SK-N-SH treated with all-trans-retinoic acid at 6 μM for 48 hours (cell line): ENCODE measurements around the gene HGFAC.

Experiments
- ATAC-seq: fragments of 200-7000 bp; cut with Tn5 transposase; 3 replicates; pipeline ENCODE4 v1.9.1; 2020; ENCODE audit warnings: mild to moderate bottlenecking, moderate library complexity
- BACH2 ChIP-seq: fragments of 250-450 bp; sonication (Bioruptor Pico); IDR thresholded peaks from 2 replicates; pipeline ENCODE4 v1.9.0; 2021; ENCODE audit warnings: mild to moderate bottlenecking, borderline replicate concordance
- CSDC2 ChIP-seq: fragments of 250-450 bp; sonication (Bioruptor Pico); IDR thresholded peaks from 2 replicates; pipeline ENCODE4 v1.5.0; 2020; ENCODE audit warnings: mild to moderate bottlenecking, moderate library complexity
- CSRNP3 ChIP-seq: fragments of 250-450 bp; sonication (Bioruptor Pico); IDR thresholded peaks from 2 replicates; pipeline ENCODE4 v1.5.1; 2021; ENCODE audit warnings: mild to moderate bottlenecking, moderate library complexity
- ESRRG ChIP-seq: fragments of 250-450 bp; sonication (Bioruptor Pico); IDR thresholded peaks from 2 replicates; pipeline ENCODE4 v1.6.1; 2021; ENCODE audit warnings: mild to moderate bottlenecking
- GLIS3 ChIP-seq: fragments of 250-450 bp; sonication (Bioruptor Pico); IDR thresholded peaks from 2 replicates; pipeline ENCODE4 v1.5.0; 2020; ENCODE audit warnings: mild to moderate bottlenecking, moderate library complexity
- ISL1 ChIP-seq: fragments of 250-450 bp; sonication (Bioruptor Pico); IDR thresholded peaks from 2 replicates; pipeline ENCODE4 v2.1.2; 2022; ENCODE audit warnings: mild to moderate bottlenecking, moderate library complexity
- OSR1 ChIP-seq: fragments of 250-450 bp; sonication (Bioruptor Pico); IDR thresholded peaks from 2 replicates; pipeline ENCODE4 v1.8.0; 2022; ENCODE audit warnings: moderate library complexity, mild to moderate bottlenecking, inconsistent platforms
- PATZ1 ChIP-seq: fragments of 250-450 bp; sonication (Bioruptor Pico); IDR thresholded peaks from 2 replicates; pipeline ENCODE4 v1.8.0; 2020; ENCODE audit warnings: mild to moderate bottlenecking, moderate library complexity, borderline replicate concordance
- POU6F1 ChIP-seq: fragments of 250-450 bp; sonication (Bioruptor Pico); IDR thresholded peaks from 2 replicates; pipeline ENCODE4 v1.8.0; 2021; ENCODE audit warnings: low read depth, mild to moderate bottlenecking, moderate library complexity, borderline replicate concordance
- PPARA ChIP-seq: fragments of 250-450 bp; sonication (Bioruptor Pico); IDR thresholded peaks from 2 replicates; pipeline ENCODE4 v1.5.0; 2020; ENCODE audit warnings: mild to moderate bottlenecking, borderline replicate concordance
- RARB ChIP-seq: fragments of 250-450 bp; sonication (Bioruptor Pico); IDR thresholded peaks from 2 replicates; pipeline ENCODE4 v1.8.0; 2021; ENCODE audit warnings: mild to moderate bottlenecking, moderate library complexity
- SNAI2 ChIP-seq: fragments of 250-450 bp; sonication (Bioruptor Pico); IDR thresholded peaks from 2 replicates; pipeline ENCODE4 v1.5.0; 2020; ENCODE audit warnings: mild to moderate bottlenecking, moderate library complexity
- TCF4 ChIP-seq: fragments of 250-450 bp; sonication (Bioruptor Pico); IDR thresholded peaks from 2 replicates; pipeline ENCODE4 v1.8.0; 2021; ENCODE audit warnings: mild to moderate bottlenecking, moderate library complexity, borderline replicate concordance
- TOX ChIP-seq: fragments of 250-450 bp; sonication (Bioruptor Pico); IDR thresholded peaks from 2 replicates; pipeline ENCODE4 v1.8.0; 2021; ENCODE audit warnings: mild to moderate bottlenecking, moderate library complexity, borderline replicate concordance
- TSHZ2 ChIP-seq: fragments of 250-450 bp; sonication (Bioruptor Pico); IDR thresholded peaks from 2 replicates; pipeline ENCODE4 v1.5.0; 2020; ENCODE audit warnings: mild to moderate bottlenecking, moderate library complexity
- ZC3H10 ChIP-seq: fragments of 250-450 bp; sonication (Bioruptor Pico); IDR thresholded peaks from 2 replicates; pipeline ENCODE4 v1.5.1; 2021; ENCODE audit warnings: mild to moderate bottlenecking, moderate library complexity
- ZFP3 ChIP-seq: fragments of 250-450 bp; sonication (Bioruptor Pico); IDR thresholded peaks from 2 replicates; pipeline ENCODE4 v1.5.0; 2020; ENCODE audit warnings: mild to moderate bottlenecking, moderate library complexity
- ZFP30 ChIP-seq: fragments of 450-650 bp; formaldehyde crosslinking; IDR thresholded peaks from 2 replicates; pipeline ENCODE4 v1.5.0; 2022; ENCODE audit warnings: mild to moderate bottlenecking, moderate library complexity
- ZNF70 ChIP-seq: fragments of 450-650 bp; formaldehyde crosslinking; IDR thresholded peaks from 2 replicates; pipeline ENCODE4 v1.5.0; 2020; ENCODE audit warnings: mild to moderate bottlenecking, moderate library complexity
- ZNF8 ChIP-seq: fragments of 450-650 bp; formaldehyde crosslinking; IDR thresholded peaks from 2 replicates; pipeline ENCODE4 v1.5.0; 2020; ENCODE audit warnings: mild to moderate bottlenecking, moderate library complexity

HGFAC gene

GRCh38 chr4:3442959-3443749 is 1.4 kb downstream of the HGFAC start:
- TF ChIP-seq ZNF8 (no peak), TOX (CRISPR knock-in tag) (no peak)
- peak; percentile 84 for ATAC-seq

- no peak for ATAC-seq
- TF ChIP-seq ZFP3 (CRISPR knock-in tag) (no peak), POU6F1 (CRISPR knock-in tag) (no peak), GLIS3 (CRISPR knock-in tag) (no peak), TCF4 (CRISPR knock-in tag) (no peak), PATZ1 (CRISPR knock-in tag) (no peak), TOX (CRISPR knock-in tag) (no peak)
These were observed 2.1 kb downstream of the HGFAC start for GRCh38 chr4:3443750-3444309.

GRCh38 chr4:3444351-3445110 is 2.8 kb downstream of the HGFAC start:
- ATAC-seq = no peak

GRCh38 chr4:3445111-3445820 is 3.5 kb downstream of the HGFAC start:
- no peak for TF ChIP-seq GLIS3 (CRISPR knock-in tag)
- no peak for TF ChIP-seq ZC3H10 (CRISPR knock-in tag)
- no peak for TF ChIP-seq ZFP30 (CRISPR knock-in tag)
- no peak for TF ChIP-seq RARB (CRISPR knock-in tag)
- no peak for TF ChIP-seq CSRNP3 (CRISPR knock-in tag)
- no peak for TF ChIP-seq OSR1 (CRISPR knock-in tag)
- TF ChIP-seq POU6F1 (CRISPR knock-in tag) = no peak
- TF ChIP-seq TSHZ2 (CRISPR knock-in tag) = no peak
- TF ChIP-seq ESRRG (CRISPR knock-in tag) = no peak
- no peak for TF ChIP-seq ZNF70
- TF ChIP-seq PPARA (CRISPR knock-in tag) = no peak
- TF ChIP-seq BACH2 = no peak
- no peak for TF ChIP-seq CSDC2 (CRISPR knock-in tag)
- no peak for TF ChIP-seq TOX (CRISPR knock-in tag)
- TF ChIP-seq ISL1 (CRISPR knock-in tag) = no peak
- no peak for ATAC-seq

More at GRCh38 chr4:3444351-3445110, 2.8 kb downstream of the HGFAC start:
- no peak for TF ChIP-seq SNAI2 (CRISPR knock-in tag)
- TF ChIP-seq CSDC2 (CRISPR knock-in tag) = no peak
- TF ChIP-seq ZNF70 = no peak
